GM19328 (cell line): ENCODE measurements around the gene ARSD.
"Not testable (repeated sequence)": the region's sequence is repeated elsewhere in the genome, so short reads cannot be mapped to it uniquely, and the experiment has no call there.

ENCODE experiments used
- ATAC-seq: cut with Tn5 transposase; IDR thresholded peaks from one replicate; pipeline ENCODE4 v1.9.1; 2021; ENCODE audit warnings: mild to moderate bottlenecking, moderate library complexity; ENCODE audit not compliant: unreplicated experiment

The ARSD gene

GRCh38 chrX:2897690-2898623 is 31.2 kb downstream of the ARSD start:
- not testable (repeated sequence) for ATAC-seq

- no peak for ATAC-seq
Observed at GRCh38 chrX:2897311-2897689, 31.8 kb downstream of the ARSD start.

GRCh38 chrX:2894885-2895292 is 34.2 kb downstream of the ARSD start:
- ATAC-seq = no peak

GRCh38 chrX:2892816-2893215 is 36.3 kb downstream of the ARSD start:
- ATAC-seq = no peak

- not testable (repeated sequence) for ATAC-seq
Observed at GRCh38 chrX:2890536-2891460, 38.3 kb downstream of the ARSD start.

- ATAC-seq = not testable (repeated sequence)
Observed at GRCh38 chrX:2889706-2890490, 39.2 kb downstream of the ARSD start.

GRCh38 chrX:2889045-2889605 is 40.0 kb downstream of the ARSD start:
- no peak for ATAC-seq

GRCh38 chrX:2888309-2888708 is 40.8 kb downstream of the ARSD start:
- ATAC-seq = no peak

- ATAC-seq = no peak
Observed at GRCh38 chrX:2883770-2884169, 45.4 kb downstream of the ARSD start.

GRCh38 chrX:2879670-2880069 is 49.5 kb downstream of the ARSD start:
- no peak for ATAC-seq

- no peak for ATAC-seq
Observed at GRCh38 chrX:2878563-2878962, 50.6 kb downstream of the ARSD start.

- ATAC-seq = no peak
Observed at GRCh38 chrX:2875798-2876399, 53.2 kb downstream of the ARSD start.

- no peak for ATAC-seq
Observed at GRCh38 chrX:2875136-2875481, 54.0 kb downstream of the ARSD start.

- no peak for ATAC-seq
Observed at GRCh38 chrX:2874222-2875135, 54.7 kb downstream of the ARSD start.

GRCh38 chrX:2872671-2873277 is 56.4 kb downstream of the ARSD start:
- no peak for ATAC-seq

GRCh38 chrX:2871831-2872230 is 57.3 kb downstream of the ARSD start:
- no peak for ATAC-seq

- no peak for ATAC-seq
Observed at GRCh38 chrX:2870650-2871049, 58.5 kb downstream of the ARSD start.

- no peak for ATAC-seq
Observed at GRCh38 chrX:2867206-2867605, 61.9 kb downstream of the ARSD start.

- ATAC-seq = no peak
Observed at GRCh38 chrX:2863646-2864045, 65.5 kb downstream of the ARSD start.
